Measurements from ENCODE around the gene HIPK1. TPM values are rescaled to one million over a fixed set of nuclear protein-coding genes. Genes with fewer than 3 reads are reported as not detected.

The HIPK1 gene
- total RNA-seq, 1 donor from 2014 or later, result 45.2 TPM

- no peak for DNase-seq
These were observed 15.0 kb upstream of the HIPK1 start for GRCh38 chr1:113913887-113914664.

- no peak for DNase-seq
These were observed 12.2 kb upstream of the HIPK1 start for GRCh38 chr1:113916974-113917373.

GRCh38 chr1:113917400-113918082 is 11.6 kb upstream of the HIPK1 start:
- no peak for DNase-seq

- DNase-seq, result no peak
These were observed 10.9 kb upstream of the HIPK1 start for GRCh38 chr1:113918243-113918642.

GRCh38 chr1:113922957-113923356 is 6.2 kb upstream of the HIPK1 start:
- no peak for DNase-seq

- DNase-seq, result no peak
These were observed 4.7 kb upstream of the HIPK1 start for GRCh38 chr1:113924473-113924872.

GRCh38 chr1:113928187-113928930 is 765 bp upstream of the HIPK1 start:
- DNase-seq, result no peak

GRCh38 chr1:113929750-113930498 is 800 bp downstream of the HIPK1 start:
- DNase-seq, result peak; percentile 63

GRCh38 chr1:113930499-113931161 is 1.5 kb downstream of the HIPK1 start:
- no peak for DNase-seq

- DNase-seq, result no peak
These were observed 2.3 kb downstream of the HIPK1 start for GRCh38 chr1:113931451-113931851.

- DNase-seq, result no peak
These were observed 4.9 kb downstream of the HIPK1 start for GRCh38 chr1:113934006-113934405.

- DNase-seq, result no peak
These were observed 5.5 kb downstream of the HIPK1 start for GRCh38 chr1:113934511-113935055.

- no peak for DNase-seq
These were observed 6.1 kb downstream of the HIPK1 start for GRCh38 chr1:113935176-113935575.

GRCh38 chr1:113935970-113936369 is 6.8 kb downstream of the HIPK1 start:
- no peak for DNase-seq

- DNase-seq, result no peak
These were observed 8.0 kb downstream of the HIPK1 start for GRCh38 chr1:113937146-113937545.

- DNase-seq, result no peak
These were observed 9.1 kb downstream of the HIPK1 start for GRCh38 chr1:113938192-113938591.

GRCh38 chr1:113940365-113941244 is 11.5 kb downstream of the HIPK1 start:
- DNase-seq, result no peak

- DNase-seq, result no peak
These were observed 12.1 kb downstream of the HIPK1 start for GRCh38 chr1:113941245-113941559.

- no peak for DNase-seq
These were observed 13.4 kb downstream of the HIPK1 start for GRCh38 chr1:113942527-113942926.

GRCh38 chr1:113943028-113943811 is 14.1 kb downstream of the HIPK1 start:
- DNase-seq, result no peak

All from occipital lobe (tissue), 2 donors.